GM20000 (cell line): ENCODE data around the gene ENPEP.

Source experiments
- DNase-seq: peaks from one replicate; pipeline ENCODE4 v3.0.0; 2012; ENCODE audit warnings: low spot score
- TF ChIP-seq, protein P1 (sequence below): IDR thresholded peaks from 2 replicates; pipeline ENCODE4 v1.5.1; 2012; ENCODE audit warnings: mild to moderate bottlenecking, control low read depth; ENCODE audit errors: extremely low read depth, missing control alignments

Gene ENPEP

DNA sequence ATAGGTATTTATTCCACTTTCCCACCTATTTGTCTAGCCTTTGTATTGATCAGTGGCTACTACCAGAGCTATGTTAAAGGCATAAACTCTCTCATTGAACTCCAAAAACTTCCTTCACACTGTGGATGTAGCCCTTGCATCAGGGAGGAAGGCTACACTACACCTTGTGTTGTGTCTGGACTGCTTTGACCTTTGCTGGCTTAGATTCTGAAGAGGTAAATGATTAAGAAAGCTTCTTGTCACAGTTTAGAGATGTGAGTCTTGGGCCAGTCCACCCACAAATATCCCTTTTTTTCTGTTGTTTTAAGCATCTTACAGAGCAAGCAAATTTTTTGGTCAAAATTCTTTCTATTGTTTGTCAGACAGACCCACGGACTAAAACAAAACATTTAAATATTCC is 1.9 kb downstream of the ENPEP start:
- DNase-seq: no peak
- TF ChIP-seq, protein P1, sequence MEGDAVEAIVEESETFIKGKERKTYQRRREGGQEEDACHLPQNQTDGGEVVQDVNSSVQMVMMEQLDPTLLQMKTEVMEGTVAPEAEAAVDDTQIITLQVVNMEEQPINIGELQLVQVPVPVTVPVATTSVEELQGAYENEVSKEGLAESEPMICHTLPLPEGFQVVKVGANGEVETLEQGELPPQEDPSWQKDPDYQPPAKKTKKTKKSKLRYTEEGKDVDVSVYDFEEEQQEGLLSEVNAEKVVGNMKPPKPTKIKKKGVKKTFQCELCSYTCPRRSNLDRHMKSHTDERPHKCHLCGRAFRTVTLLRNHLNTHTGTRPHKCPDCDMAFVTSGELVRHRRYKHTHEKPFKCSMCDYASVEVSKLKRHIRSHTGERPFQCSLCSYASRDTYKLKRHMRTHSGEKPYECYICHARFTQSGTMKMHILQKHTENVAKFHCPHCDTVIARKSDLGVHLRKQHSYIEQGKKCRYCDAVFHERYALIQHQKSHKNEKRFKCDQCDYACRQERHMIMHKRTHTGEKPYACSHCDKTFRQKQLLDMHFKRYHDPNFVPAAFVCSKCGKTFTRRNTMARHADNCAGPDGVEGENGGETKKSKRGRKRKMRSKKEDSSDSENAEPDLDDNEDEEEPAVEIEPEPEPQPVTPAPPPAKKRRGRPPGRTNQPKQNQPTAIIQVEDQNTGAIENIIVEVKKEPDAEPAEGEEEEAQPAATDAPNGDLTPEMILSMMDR: no peak

DNA sequence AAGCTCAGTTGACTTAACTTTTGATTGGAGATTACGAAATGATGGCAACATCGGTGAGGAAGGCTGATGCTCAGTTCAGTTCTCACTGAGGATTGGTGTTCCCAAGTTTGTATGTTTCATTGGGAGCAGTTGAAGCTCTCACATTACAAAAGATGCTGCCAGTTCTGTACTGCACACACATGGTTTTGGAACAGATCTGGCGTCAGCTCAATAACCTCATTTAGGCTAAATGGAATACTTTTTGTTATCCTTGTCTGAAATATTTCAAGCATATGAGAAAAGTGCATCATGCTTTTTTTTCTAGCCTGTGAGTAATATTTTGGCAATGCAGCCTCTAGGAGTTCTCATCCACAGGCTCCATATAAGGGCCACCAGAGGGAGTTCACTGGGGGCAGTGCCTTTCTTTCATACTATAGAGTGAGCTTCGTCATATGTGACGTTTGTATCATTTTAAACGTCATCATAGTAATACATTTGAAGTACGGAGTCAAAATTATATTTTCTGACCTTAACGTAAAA is 4.1 kb downstream of the ENPEP start:
- DNase-seq: no peak
- TF ChIP-seq, protein P1: no peak

DNA sequence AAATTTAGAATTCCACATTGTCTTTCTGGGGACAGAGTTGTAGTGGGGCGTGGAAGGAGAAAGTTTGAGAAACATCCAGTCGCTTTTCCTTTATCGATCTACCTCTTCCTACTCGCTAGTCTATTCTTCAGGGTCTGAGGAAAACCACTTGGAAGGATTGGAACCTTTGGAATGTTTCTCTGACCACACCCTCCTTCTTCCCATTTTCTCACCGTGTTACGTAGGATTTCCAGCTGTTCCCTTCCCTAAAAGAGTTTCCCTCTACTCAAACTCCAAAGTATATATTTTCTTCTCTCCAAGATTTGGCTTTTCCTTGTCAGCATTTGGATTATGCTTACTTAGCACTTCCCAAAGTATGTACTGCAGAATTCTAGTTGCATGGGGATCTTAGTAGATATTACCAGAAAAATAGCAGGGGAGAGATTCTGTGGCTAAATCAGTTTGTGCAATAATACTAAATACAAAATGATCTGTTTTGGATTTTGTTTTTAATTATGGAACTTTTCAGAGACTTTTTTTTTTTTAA is 4.9 kb downstream of the ENPEP start:
- TF ChIP-seq, protein P1: no peak
- DNase-seq: no peak

DNA sequence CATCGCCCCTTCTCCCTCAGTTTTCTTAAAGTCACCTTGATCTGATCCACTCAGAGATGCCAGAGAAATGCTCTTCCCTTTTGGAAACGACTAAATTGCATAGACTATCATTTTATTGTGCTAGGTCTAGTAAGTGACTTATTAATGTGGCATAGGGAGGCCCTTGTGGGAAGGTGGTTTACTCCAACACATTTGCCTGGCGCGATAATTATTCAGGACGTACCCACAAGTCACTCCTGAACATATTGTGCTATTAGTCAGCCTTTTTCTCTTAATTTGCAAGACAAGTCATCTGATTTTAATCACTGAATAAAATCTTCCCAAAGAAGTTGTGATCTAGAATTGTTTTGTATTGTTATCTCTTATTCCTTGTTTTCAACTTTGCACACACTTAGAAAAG is 7.6 kb downstream of the ENPEP start:
- TF ChIP-seq, protein P1: no peak
- DNase-seq: no peak

DNA sequence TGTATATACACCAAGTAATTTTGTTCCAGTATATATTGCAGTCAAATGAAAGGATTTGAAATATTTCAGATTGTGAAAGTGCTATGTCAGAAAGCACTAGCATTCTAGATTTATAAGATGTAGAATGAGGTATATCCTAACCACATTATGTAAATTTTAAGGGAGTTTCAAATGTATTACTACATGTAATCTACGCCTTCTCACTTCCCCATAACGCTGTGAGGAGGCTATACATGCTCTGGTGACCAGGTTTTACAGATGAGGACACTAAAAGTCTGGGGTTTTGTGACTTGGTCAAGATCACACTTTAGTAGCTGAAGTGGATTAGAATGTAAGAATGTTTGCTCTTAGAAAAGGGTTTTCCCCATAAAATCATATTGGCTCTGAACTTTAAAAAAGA is 8.1 kb downstream of the ENPEP start:
- TF ChIP-seq, protein P1: no peak
- DNase-seq: peak; percentile 67

DNA sequence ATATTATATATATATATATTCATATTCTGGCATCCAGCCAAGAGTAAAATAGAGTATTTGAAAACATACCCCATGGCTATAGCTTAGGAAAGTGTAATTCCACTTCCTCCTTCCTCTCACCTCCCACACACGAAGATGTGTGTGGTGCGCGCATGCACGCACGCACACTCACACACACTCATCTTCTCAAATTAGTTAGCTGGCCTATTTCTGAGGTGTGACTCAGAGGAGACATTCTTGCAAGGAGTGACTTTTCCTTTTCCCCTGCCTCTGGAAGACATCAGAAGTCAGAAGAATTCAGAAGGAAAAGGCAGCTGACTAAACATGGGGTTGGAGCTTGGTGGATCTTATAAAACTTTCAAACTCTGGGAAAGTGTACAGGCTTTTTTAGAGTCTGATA is 8.8 kb downstream of the ENPEP start:
- TF ChIP-seq, protein P1: no peak
- no peak for DNase-seq

DNA sequence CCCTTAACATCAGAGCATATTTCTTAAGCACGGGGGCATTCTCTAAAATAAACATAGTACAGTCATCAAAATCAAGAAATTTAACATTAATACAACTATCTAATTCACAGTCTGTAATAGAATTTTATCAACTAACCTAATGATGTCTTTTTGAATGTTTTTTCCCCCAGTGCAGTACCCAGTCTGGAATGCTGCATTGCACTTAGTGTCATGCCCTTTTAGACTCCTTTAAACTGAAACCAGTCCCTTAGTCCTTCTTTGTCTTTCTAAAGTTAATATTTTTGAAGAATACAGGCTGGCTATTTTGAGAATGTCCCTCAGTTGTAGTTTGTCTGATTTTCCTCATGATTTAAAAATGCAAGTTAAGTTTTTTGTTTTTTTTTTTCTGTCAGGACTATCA is 9.5 kb downstream of the ENPEP start:
- TF ChIP-seq, protein P1: no peak
- DNase-seq: no peak
